H1 (cell line): ENCODE data around the gene VAX1. TPM values are rescaled to one million over a fixed set of nuclear protein-coding genes. Genes with fewer than 3 reads are reported as not detected.

Source experiments
- CBX8 ChIP-seq: fragments of 300-800, 300-1000 bp; sonication (generic); IDR thresholded peaks from 2 replicates; pipeline ENCODE4 v1.7.1; 2016; ENCODE audit warnings: low read depth, low read length, borderline replicate concordance
- JUN ChIP-seq: IDR thresholded peaks from 2 replicates; pipeline ENCODE4 v1.6.1; 2011; ENCODE audit warnings: low read depth, mild to moderate bottlenecking, improper control_type of control experiment, low read length
- PHF8 ChIP-seq: fragments of 200-600 bp; sonication (generic); conservative IDR thresholded peaks from 2 replicates; pipeline ENCODE4 v1.7.1; 2012; ENCODE audit warnings: low read depth, mild to moderate bottlenecking, inconsistent platforms, low read length, moderate library complexity
- RNF2 ChIP-seq: fragments of 200-900, 300-1000 bp; sonication (generic); IDR thresholded peaks from 2 replicates; pipeline ENCODE4 v1.7.1; 2016; ENCODE audit warnings: borderline replicate concordance, low read depth, mild to moderate bottlenecking, antibody characterized with exemption, low read length; ENCODE audit not compliant: poor library complexity, severe bottlenecking; ENCODE audit errors: missing control alignments
- polyA plus RNA-seq, 7 experiments: library from polyadenylated mRNA; depleted of rRNA in 3 of 7; stranded (reverse) in 5 of 7; unstranded in 2 of 7; fragments of >200 nt in 5 of 7; fragments of 200-250 nt in 2 of 7; gene quantifications; 1 replicate in 5 of 7; 2 replicates in 1 of 7; 4 replicates in 1 of 7; pipeline versions ENCODE4 v1.2.1 to v1.2.3, GENCODE V29; 2011 to 2013; ENCODE audit warnings: missing spikeins in 2 of 7, mixed read lengths in 2 of 7
- total RNA-seq: library from RNA; stranded (reverse); fragmentation: NEBNext Ultra II Directional; extraction: Animal tissue kit (Norgen Biotek cat#: 25700); gene quantifications from 2 replicates; pipeline ENCODE4 v1.2.1, GENCODE V29; 2021
- TF ChIP-seq, protein P1 (sequence below): IDR thresholded peaks from 2 replicates; pipeline ENCODE4 v1.6.1; 2012; ENCODE audit warnings: inconsistent platforms

The VAX1 gene
- total and polyA plus RNA-seq, 2 of the 8 experiments (the other 6 are each of a cell fraction or from before 2014, with no cell fraction given): not detected

DNA sequence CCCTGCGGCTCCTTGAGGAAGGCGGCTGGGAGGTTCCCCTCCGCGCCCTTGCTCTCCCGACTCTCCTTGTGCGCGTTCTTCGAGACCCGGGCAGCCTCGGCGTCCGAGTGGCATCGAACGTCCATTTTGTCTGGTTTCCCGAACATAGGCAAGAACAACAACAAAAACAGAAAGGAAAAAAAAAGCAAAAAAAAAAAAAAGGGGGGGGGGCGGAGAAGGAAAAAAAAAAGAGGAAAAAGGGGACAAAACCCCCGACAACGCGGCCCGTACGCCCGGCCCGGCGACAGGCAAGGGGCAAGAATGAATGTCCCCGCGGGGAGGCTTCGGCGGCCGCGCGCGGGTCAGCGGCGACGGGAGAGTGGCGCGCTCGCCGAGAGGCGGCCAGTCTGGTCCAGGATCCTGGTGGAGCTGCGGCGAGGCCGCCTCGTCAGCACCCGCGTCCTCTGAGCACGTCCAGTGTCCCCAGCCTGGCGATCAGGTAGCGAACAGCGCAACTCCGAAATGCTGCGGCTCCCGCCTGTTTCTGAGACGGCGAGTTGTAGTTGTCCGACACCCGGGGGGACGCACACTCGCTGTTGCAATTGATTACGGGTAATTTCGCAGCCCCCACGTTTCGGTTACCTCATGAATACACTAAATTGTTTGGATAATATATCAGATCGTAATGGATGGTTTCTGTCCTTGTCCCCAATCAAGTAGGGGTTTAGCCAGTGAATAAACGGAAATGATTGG is at the start of gene VAX1 (continued):
- peak; percentile 96; the same call in 1 of the 2 replicates for TF ChIP-seq CBX8
- TF ChIP-seq, protein P1, sequence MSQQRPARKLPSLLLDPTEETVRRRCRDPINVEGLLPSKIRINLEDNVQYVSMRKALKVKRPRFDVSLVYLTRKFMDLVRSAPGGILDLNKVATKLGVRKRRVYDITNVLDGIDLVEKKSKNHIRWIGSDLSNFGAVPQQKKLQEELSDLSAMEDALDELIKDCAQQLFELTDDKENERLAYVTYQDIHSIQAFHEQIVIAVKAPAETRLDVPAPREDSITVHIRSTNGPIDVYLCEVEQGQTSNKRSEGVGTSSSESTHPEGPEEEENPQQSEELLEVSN: peak; percentile 60
- peak; percentile 94 for TF ChIP-seq RNF2
- no peak for TF ChIP-seq JUN
- TF ChIP-seq PHF8: no peak
